Skeletal muscle tissue (tissue), 4 donors: ENCODE measurements around the gene TRAPPC12. TPM values are rescaled to one million over a fixed set of nuclear protein-coding genes. Genes with fewer than 3 reads are reported as not detected.

Experiments
- H3K27ac ChIP-seq: one replicate; pipeline ENCODE4 v1.7.0; 2013; ENCODE audit warnings: mild to moderate bottlenecking, low read depth, low read length, inconsistent platforms
- H3K27me3 ChIP-seq, 3 donors: one replicate each; pipeline ENCODE4 v1.7.0; 2013; ENCODE audit warnings: low read length in 3 of 3; ENCODE audit not compliant: control insufficient read depth in 3 of 3, insufficient read depth in 3 of 3
- H3K36me3 ChIP-seq, 3 donors: one replicate each; pipeline ENCODE4 v1.7.0; 2013; ENCODE audit warnings: low read length in 3 of 3; ENCODE audit not compliant: control insufficient read depth in 3 of 3, insufficient read depth in 3 of 3
- H3K4me1 ChIP-seq, 3 donors: one replicate each; pipeline ENCODE4 v1.7.0; 2013; ENCODE audit warnings: low read length in 3 of 3, mild to moderate bottlenecking in 3 of 3; ENCODE audit not compliant: control insufficient read depth in 3 of 3, insufficient read depth in 3 of 3
- H3K4me3 ChIP-seq, 3 donors: one replicate each; pipeline ENCODE4 v1.7.0; 2013; ENCODE audit warnings: low read length in 3 of 3
- H3K9ac ChIP-seq, 3 donors: one replicate each; pipeline ENCODE4 v1.7.0; 2013; ENCODE audit warnings: low read length in 3 of 3, mild to moderate bottlenecking in 3 of 3, moderate library complexity in 2 of 3, low read depth in 1 of 3
- H3K9me3 ChIP-seq, 3 donors: one replicate each; pipeline ENCODE4 v1.7.0; 2013; ENCODE audit warnings: low read length in 3 of 3; ENCODE audit not compliant: control insufficient read depth in 3 of 3
- total RNA-seq: library from RNA; depleted of rRNA; stranded (reverse); fragments of >200 nt; gene quantifications from one replicate; pipeline ENCODE4 v1.2.3, GENCODE V29; 2014
- donor health status: Osteomylitis.

The TRAPPC12 gene
- total RNA-seq, 1 donor from 2014 or later: 50.6 TPM

DNA sequence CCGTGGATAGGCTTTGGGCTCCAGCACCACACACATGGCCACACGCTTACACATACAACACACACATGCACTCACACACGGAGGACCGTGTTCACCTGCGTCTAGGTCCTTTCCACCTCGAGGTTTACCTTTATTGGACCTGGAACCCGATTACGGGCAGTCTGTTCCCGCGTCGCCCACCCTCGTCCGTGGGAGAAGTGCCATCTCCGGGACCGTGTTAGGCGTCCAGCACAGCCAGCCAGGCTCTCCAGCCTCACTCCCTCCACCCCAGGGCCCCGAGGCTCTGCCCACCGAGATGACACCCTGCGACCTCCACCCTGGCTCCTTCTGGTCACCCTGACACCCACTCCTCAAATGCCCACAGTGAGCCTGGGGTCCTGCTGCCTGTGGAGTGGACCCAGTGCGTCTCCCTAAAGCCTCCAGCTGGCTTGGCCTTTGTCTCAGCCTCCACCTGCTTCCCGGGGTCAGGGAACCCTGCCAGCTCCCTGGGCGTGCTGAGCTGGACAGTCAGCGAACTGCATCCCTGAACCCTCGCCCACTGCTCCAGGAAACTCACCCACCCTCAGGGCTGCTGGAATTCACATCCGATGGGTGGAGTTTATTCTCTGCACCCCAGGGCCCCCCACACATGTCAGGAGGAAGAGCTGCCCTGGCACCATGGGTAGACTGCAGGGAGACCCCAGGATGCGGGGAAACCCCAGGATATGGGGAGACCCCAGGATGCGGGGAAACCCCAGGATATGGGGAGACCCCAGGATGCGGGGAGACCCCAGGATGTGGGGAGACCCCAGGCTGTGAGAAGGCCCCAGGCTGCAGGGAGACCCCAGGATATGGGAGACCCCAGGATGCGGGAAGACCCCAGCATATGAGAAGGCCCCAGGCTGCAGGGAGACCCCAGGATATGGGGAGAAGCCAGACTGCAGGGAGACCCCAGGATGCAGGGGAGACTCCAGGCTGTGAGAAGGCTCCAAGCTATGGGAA lies 106.8 kb downstream of the TRAPPC12 start:
- Histone ChIP-seq H3K27me3 (no peaks in the 10 kb centered on the region), H3K36me3 (peaks cover 5 to 26% (median 13%) of the 10 kb centered on the region in 3 donors), H3K9me3 (no peaks in the 10 kb centered on the region), H3K4me3 (no peak overlapping the region), H3K9ac (peak overlapping the region in 1 of 3 donors; percentile 16), H3K27ac (no peak overlapping the region), H3K4me1 (peaks cover 10 to 17% (median 16%) of the 10 kb centered on the region in 3 donors)

DNA sequence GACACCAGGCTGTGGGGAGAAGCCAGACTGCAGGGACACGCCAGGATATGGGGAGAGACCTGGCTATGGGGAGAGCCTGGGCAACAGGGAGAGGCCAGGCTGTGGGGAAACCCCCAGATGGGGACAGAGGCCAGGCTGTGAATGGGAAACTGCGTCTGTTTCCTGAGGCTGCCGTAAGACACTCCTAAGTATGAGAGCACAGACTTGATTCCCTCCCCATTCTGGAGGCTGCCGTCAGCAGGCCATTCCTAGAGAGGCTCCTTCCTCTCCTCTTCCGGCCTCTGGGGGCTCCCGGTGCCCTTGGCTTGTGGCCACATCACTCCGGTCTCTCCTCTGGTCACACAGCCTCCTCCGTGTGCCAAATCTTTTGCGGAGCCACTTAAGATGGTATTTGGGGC lies 107.5 kb downstream of the TRAPPC12 start:
- H3K36me3 ChIP-seq: peaks cover 5 to 25% (median 8%) of the 10 kb centered on the region in 3 donors
- H3K4me3 ChIP-seq: peak overlapping the region in 1 of 3 donors; percentile 35
- peaks cover 10 to 17% (median 16%) of the 10 kb centered on the region in 3 donors for H3K4me1 ChIP-seq
- no peak overlapping the region for H3K27ac ChIP-seq
- H3K9me3 ChIP-seq: no peaks in the 10 kb centered on the region
- H3K27me3 ChIP-seq: no peaks in the 10 kb centered on the region
- H3K9ac ChIP-seq: peak overlapping the region in 1 of 3 donors; percentile 16

DNA sequence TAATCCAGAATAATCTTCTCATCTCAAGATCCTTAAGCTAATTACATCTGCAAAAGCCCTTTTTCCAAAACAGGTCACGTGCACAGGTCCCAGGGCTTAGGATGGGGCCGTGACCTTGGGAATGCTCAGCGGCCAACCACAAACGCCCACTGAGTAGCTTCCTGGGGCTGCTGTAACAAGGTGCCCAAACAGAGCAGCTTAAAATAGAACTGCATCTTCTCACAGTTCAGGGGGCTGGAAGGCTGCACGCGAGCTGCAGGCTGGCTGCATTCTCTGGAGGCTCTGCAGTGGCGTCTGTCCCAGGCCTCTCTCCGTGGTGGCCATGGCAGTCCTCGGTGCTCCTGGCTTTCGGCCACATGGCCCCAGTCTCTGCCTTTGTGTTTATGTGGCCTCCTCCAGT lies 107.9 kb downstream of the TRAPPC12 start:
- Histone ChIP-seq H3K9me3 (no peaks in the 10 kb centered on the region), H3K36me3 (peaks cover 5 to 21% (median 8%) of the 10 kb centered on the region in 3 donors), H3K4me1 (peaks cover 10 to 17% (median 16%) of the 10 kb centered on the region in 3 donors), H3K27ac (no peak overlapping the region), H3K4me3 (peak overlapping the region in 2 of 3 donors; percentile 23 to 35), H3K9ac (peak overlapping the region in 2 of 3 donors; percentile 41 to 51), H3K27me3 (no peaks in the 10 kb centered on the region)

DNA sequence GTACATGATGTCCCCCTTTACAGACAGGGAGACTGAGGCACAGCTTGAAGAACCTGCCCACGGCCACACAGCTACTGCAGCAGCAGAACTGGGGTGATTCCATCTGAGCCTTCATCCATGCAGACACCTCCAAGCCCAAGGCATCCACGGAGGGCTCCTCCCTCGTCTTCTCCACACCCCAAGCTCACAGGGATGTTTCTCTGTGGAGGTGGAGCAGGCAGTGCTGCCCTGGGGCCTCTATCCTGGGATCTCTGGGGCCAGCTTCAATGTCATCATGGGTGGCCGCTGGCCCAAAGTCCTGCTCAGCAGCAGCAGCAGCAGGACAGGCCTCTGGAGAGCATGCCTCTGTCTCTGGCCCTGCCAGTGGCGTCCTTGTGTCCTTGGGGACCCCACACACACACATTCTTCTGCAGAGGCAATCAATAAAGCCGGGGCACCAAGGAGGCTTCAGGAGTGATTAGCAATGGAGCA lies 108.6 kb downstream of the TRAPPC12 start:
- Histone ChIP-seq H3K9ac (peak overlapping the region in 1 of 3 donors; percentile 16), H3K27ac (no peak overlapping the region), H3K9me3 (no peaks in the 10 kb centered on the region), H3K27me3 (no peaks in the 10 kb centered on the region), H3K36me3 (peaks cover 5 to 19% (median 8%) of the 10 kb centered on the region in 3 donors), H3K4me1 (peaks cover 10 to 17% (median 16%) of the 10 kb centered on the region in 3 donors), H3K4me3 (no peak overlapping the region)

DNA sequence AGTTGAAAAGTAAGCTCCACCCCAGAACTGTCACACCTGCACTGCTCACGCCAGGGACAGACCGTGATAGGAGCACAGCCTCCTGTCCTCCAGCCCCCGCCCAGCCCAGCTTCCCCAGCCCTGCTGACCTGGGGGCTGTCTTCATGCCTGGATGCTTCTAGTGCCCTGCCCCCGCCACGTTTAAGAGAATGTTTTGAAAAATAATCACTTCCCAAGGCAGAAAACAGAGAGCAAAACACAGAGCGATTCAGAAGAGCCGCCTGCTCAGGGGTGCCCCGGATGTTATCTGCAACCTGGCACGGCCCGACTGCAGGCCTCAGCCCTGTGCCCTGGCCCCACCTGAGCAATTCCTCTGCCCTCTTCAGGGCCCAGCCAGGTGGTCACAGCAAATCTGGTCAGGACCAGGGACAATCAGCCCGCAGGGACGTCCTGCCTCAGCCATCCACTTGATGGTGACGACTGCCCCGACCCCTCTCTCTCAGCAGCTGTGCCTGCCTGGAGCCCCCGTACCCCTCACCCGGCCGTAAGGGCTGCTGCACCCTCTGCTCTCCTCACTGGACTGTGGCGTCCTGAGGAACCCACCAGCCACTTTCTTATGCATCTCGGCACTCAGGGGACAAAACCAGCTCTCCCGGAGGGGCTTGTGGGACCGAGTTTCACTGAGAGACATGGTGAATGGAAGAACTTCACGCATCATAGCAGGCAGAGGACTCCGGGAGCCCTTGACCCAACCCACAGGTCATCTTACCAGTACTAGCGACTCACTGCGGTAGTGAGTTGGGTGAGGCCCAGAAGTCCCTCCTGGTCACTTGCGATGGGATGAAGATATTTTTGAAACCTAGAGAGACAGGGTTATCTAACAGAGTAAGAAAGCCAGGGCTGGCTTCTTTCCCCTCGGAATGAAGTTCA lies 109.6 kb downstream of the TRAPPC12 start:
- H3K27ac ChIP-seq: no peak overlapping the region
- H3K4me1 ChIP-seq: peaks cover 17 to 21% (median 21%) of the 10 kb centered on the region in 3 donors

DNA sequence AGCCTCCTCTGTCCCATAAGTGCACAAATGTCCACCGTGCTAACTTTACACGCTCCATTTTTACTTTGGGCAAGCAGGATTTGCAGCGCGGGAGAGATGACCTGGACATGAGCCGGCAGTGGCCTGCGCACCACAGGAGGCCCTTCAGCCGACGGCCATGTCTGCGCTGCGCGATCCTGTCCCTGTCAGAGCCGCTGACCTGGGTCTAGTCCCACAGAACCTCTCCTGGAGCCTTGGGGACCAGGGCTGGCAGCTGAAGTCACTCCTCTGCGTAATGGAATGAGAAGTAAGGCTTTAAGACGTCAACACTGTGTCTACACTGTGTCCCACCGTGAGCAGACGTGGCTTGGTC lies 110.2 kb downstream of the TRAPPC12 start:
- Histone ChIP-seq H3K27me3 (no peaks in the 10 kb centered on the region), H3K36me3 (peaks cover 5 to 8% (median 7%) of the 10 kb centered on the region in 3 donors), H3K9ac (no peak overlapping the region), H3K27ac (no peak overlapping the region), H3K9me3 (no peaks in the 10 kb centered on the region), H3K4me1 (peaks cover 17 to 21% (median 21%) of the 10 kb centered on the region in 3 donors), H3K4me3 (no peak overlapping the region)

More for the DNA sequence above, 109.6 kb downstream of the TRAPPC12 start:
- peaks cover 5 to 10% (median 8%) of the 10 kb centered on the region in 3 donors for H3K36me3 ChIP-seq
- no peak overlapping the region for H3K4me3 ChIP-seq
- H3K27me3 ChIP-seq: no peaks in the 10 kb centered on the region
- no peak overlapping the region for H3K9ac ChIP-seq
- no peaks in the 10 kb centered on the region for H3K9me3 ChIP-seq

DNA sequence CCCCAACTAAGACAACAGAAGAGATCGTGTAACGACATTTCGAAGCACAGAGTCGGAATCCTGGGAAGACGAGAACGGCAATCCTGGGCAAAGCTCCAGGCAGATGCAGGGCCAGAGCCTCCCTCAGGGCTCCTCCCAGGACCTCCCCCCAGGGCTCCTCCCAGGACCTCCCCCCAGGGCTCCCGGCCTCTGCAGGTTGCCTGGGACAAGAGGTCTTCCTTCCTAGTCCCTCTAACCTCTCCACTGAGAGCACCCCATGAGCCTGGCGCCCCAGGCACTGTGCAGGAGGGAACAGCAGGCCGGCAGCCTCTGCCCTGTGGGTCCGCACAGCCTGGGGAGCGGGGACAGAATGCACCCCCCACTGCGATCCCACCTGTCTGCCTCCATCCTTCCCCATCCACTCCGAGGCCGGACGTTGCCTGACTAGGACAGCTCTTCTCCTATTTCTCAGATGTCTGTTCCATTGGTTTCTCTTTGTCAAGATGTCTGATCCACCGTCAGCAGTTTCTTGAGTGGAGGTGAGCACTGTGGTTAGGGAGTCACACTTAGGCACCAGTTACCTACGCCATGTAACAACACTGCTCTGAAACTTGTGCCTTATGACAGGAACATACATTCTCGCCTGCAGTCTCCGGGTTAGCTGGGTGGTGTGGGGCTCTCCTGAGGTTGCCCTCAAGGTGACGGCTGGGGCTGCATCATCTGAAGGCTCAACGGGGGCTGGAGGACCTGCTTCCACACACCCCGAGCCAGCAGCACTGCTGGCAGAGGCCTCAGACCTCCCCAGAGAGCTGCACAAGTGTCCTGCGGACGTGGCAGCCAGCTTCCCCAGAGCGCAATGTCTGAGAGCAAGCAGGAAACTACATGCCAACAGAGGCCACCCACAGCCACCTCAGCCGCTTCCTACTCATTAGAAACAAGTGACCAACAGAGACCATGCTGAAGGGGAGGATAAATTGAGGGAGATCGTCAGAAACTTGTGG lies 111.0 kb downstream of the TRAPPC12 start:
- Histone ChIP-seq H3K4me3 (no peak overlapping the region), H3K36me3 (peaks cover 8 to 13% (median 9%) of the 10 kb centered on the region in 3 donors), H3K27me3 (no peaks in the 10 kb centered on the region), H3K9me3 (no peaks in the 10 kb centered on the region), H3K4me1 (peaks cover 17 to 21% (median 21%) of the 10 kb centered on the region in 3 donors), H3K27ac (no peak overlapping the region), H3K9ac (no peak overlapping the region)

DNA sequence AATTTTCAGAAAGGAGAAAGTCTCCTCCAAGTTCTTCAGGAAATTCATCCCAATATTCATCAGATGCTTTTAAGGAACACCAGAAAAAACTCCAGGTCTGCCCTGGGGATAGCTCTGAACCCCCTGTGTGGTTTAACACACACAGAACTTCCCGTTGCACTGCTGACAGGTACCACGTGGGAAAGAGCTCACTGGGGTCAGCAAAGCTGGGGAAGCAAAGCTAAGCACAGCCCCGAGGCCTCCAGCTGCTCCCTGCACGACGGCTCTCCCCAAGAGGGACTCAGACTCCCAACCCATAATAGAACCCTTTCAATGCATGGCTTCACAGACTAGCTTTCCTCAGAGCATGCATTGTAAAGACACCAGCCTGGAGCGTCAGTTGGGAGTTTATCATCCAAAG lies 111.8 kb downstream of the TRAPPC12 start:
- Histone ChIP-seq H3K27ac (no peak overlapping the region), H3K36me3 (peaks cover 3 to 9% (median 8%) of the 10 kb centered on the region in 3 donors), H3K4me3 (no peak overlapping the region), H3K4me1 (peaks cover 17 to 21% (median 21%) of the 10 kb centered on the region in 3 donors), H3K9ac (no peak overlapping the region), H3K9me3 (no peaks in the 10 kb centered on the region), H3K27me3 (no peaks in the 10 kb centered on the region)
